B cell (primary cell): ENCODE data around the gene CDH2. TPM values are rescaled to one million over a fixed set of nuclear protein-coding genes. Genes with fewer than 3 reads are reported as not detected.

Experiments used
- ATAC-seq: fragments of 200-7000 bp; cut with Tn5 transposase; one replicate; pipeline ENCODE4 v1.10.0; 2021; ENCODE audit warnings: low read depth, mild to moderate bottlenecking, moderate number of reproducible peaks, moderate library complexity
- CTCF ChIA-PET: fragments of 350-600 bp; sonication (Branson Sonifier 250); formaldehyde crosslinking; loops from one replicate; lab custom pipeline; 2021; ENCODE audit warnings: antibody characterized with exemption, inconsistent platforms; lab: Charles Lee
- POLR2A ChIA-PET: fragments of 350-600 bp; sonication (Branson Sonifier 250); formaldehyde crosslinking; loops from one replicate; lab custom pipeline; 2021; ENCODE audit warnings: antibody characterized with exemption; lab: Charles Lee
- DNase-seq: peaks from one replicate; pipeline ENCODE4 v3.0.0; 2013
- H2AFZ ChIP-seq: 2 replicates; pipeline ENCODE4 v1.6.1; 2012; ENCODE audit warnings: mild to moderate bottlenecking, low read depth, low read length; ENCODE audit not compliant: insufficient read depth, poor library complexity, severe bottlenecking
- H3K27ac ChIP-seq, 2 donors: 1 replicate in 1 of 2; 2 replicates in 1 of 2; pipeline ENCODE4 v1.5.1; 2012 to 2013; ENCODE audit warnings: low read length in 2 of 2, mild to moderate bottlenecking in 2 of 2, moderate library complexity in 1 of 2
- H3K27me3 ChIP-seq, 4 experiments: fragments of 200-600 bp in 1 of 4; sonication (generic) in 1 of 4; replicated peaks in 1 of 4; 1 replicate in 2 of 4; 2 replicates in 2 of 4; pipeline versions ENCODE4 v1.6.1 to v1.7.0; 2013 to 2016; ENCODE audit warnings: low read length in 3 of 4, mild to moderate bottlenecking in 2 of 4, mixed read lengths in 1 of 4, moderate library complexity in 1 of 4; ENCODE audit not compliant: insufficient read depth in 4 of 4, control insufficient read depth in 3 of 4; ENCODE audit errors: control extremely low read depth in 1 of 4
- H3K36me3 ChIP-seq, 2 experiments: replicated peaks in 1 of 2; 1 replicate in 1 of 2; 2 replicates in 1 of 2; pipeline versions ENCODE4 v1.6.1 to v1.7.1; 2013; ENCODE audit warnings: low read length in 1 of 2; ENCODE audit not compliant: insufficient read depth in 2 of 2, control insufficient read depth in 1 of 2; ENCODE audit errors: control extremely low read depth in 1 of 2, extremely low read depth in 1 of 2
- H3K4me1 ChIP-seq, 2 donors: fragments of 200-600 bp in 1 of 2; sonication (generic) in 1 of 2; 1 replicate in 1 of 2; 2 replicates in 1 of 2; pipeline versions ENCODE4 v1.5.1 to v1.6.1; 2013 to 2017; ENCODE audit warnings: low read length in 2 of 2; ENCODE audit not compliant: control insufficient read depth in 2 of 2, insufficient read depth in 2 of 2
- H3K4me2 ChIP-seq: replicated peaks from 2 replicates; pipeline ENCODE3; 2012; ENCODE audit warnings: mild to moderate bottlenecking, low read depth, low read length; ENCODE audit not compliant: poor library complexity, severe bottlenecking
- H3K4me3 ChIP-seq, 5 experiments: fragments of 200-600 bp in 1 of 5; sonication (generic) in 1 of 5; 1 replicate in 3 of 5; 2 replicates in 2 of 5; pipeline versions ENCODE4 v1.5.1 to v1.7.0; 2011 to 2016; ENCODE audit warnings: low read length in 4 of 5, mild to moderate bottlenecking in 4 of 5, low read depth in 2 of 5, control low read depth in 1 of 5, moderate library complexity in 1 of 5; ENCODE audit not compliant: insufficient read depth in 1 of 5; ENCODE audit errors: control extremely low read depth in 1 of 5, extremely low read depth in 1 of 5
- H3K79me2 ChIP-seq: fragments of 200-600 bp; sonication (generic); one replicate; pipeline ENCODE4 v1.6.0; 2016; ENCODE audit warnings: low read length; ENCODE audit not compliant: control insufficient read depth, insufficient read depth
- H3K9ac ChIP-seq: fragments of 200-600 bp; sonication (generic); 2 replicates; pipeline ENCODE4 v1.6.1; 2017; ENCODE audit warnings: mild to moderate bottlenecking, low read length, moderate library complexity
- H3K9me3 ChIP-seq, 3 donors: one replicate each; pipeline versions ENCODE4 v1.6.1 to v1.7.1; 2013; ENCODE audit warnings: low read length in 2 of 3; ENCODE audit not compliant: control insufficient read depth in 2 of 3, insufficient read depth in 1 of 3; ENCODE audit errors: control extremely low read depth in 1 of 3
- H4K20me1 ChIP-seq: 2 replicates; pipeline ENCODE4 v1.6.0; 2012; ENCODE audit warnings: mild to moderate bottlenecking, low read length; ENCODE audit not compliant: insufficient read depth, control insufficient read depth, poor library complexity, severe bottlenecking
- H3K27ac Mint-ChIP-seq: one replicate; pipeline ENCODE4 v1.8.0; 2021; ENCODE audit warnings: mixed read lengths
- H3K27me3 Mint-ChIP-seq: one replicate; pipeline ENCODE4 v1.8.0; 2021; ENCODE audit warnings: mixed read lengths
- H3K4me1 Mint-ChIP-seq: one replicate; pipeline ENCODE4 v1.8.0; 2021; ENCODE audit warnings: mixed read lengths
- H3K4me3 Mint-ChIP-seq: one replicate; pipeline ENCODE4 v1.8.0; 2021; ENCODE audit warnings: mixed read lengths
- H3K9me3 Mint-ChIP-seq: one replicate; pipeline ENCODE4 v1.8.0; 2022; ENCODE audit warnings: mixed read lengths; ENCODE audit not compliant: insufficient read depth
- CTCF ChIP-seq: fragments of 200-600 bp; IDR thresholded peaks from one replicate; pipeline ENCODE4 v1.8.0; 2022; ENCODE audit warnings: antibody characterized with exemption, mild to moderate bottlenecking
- EZH2 ChIP-seq: IDR thresholded peaks from 2 replicates; pipeline ENCODE4 v1.6.1; 2012; ENCODE audit warnings: borderline replicate concordance, low read depth, mild to moderate bottlenecking, moderate library complexity, low read length; ENCODE audit not compliant: insufficient read depth, poor library complexity, severe bottlenecking
- WGBS: methylation state at CpG from one replicate; pipeline ENCODE4 v1.1.5; 2013; ENCODE audit warnings: missing lambda C conversion rate; ENCODE audit not compliant: insufficient coverage; 5-methylcytosine and 5-hydroxymethylcytosine counted together
- intact Hi-C: fragments of 100-400 bp; cut with micrococcal nuclease; formaldehyde crosslinking; loops from one replicate; pipeline ENCODE4 v1.10.0; 2022
- polyA plus RNA-seq: library from polyadenylated mRNA; depleted of rRNA; stranded (reverse); fragments of >200 nt; gene quantifications from 2 replicates; pipeline ENCODE4 v1.2.3, GENCODE V29; 2012
- total RNA-seq, 2 donors: library from RNA; stranded (reverse); fragments of 120-200 nt in 1 of 2; gene quantifications; 1 replicate in 1 of 2; 2 replicates in 1 of 2; pipeline versions ENCODE4 v1.2.3 to v1.2.4, GENCODE V29; 2013 to 2022

The CDH2 gene
- total and polyA plus RNA-seq, 2 donors (not counting 1 experiment from before 2014, with no cell fraction given), result not detected

GRCh38 chr18:28062443-28062842 is 114.5 kb downstream of the CDH2 start:
- intact Hi-C loops, result no loop called here

GRCh38 chr18:28059861-28060260 is 117.1 kb downstream of the CDH2 start:
- POLR2A ChIA-PET, result no interaction called here
- 87% methylated on average over 2 of the region's 3 CpGs for whole genome bisulfite sequencing
- H3K27ac Mint-ChIP-seq, result no peak overlapping the region
- H3K4me1 ChIP-seq, result no peaks in the 10 kb centered on the region
- H2AFZ ChIP-seq, result no peak overlapping the region
- intact Hi-C loops, result no loop called here
- no peaks in the 10 kb centered on the region for H3K27me3 Mint-ChIP-seq
- no peak overlapping the region for H3K9ac ChIP-seq
- no peaks in the 10 kb centered on the region for H4K20me1 ChIP-seq
- ATAC-seq, result no peak
- H3K36me3 ChIP-seq, result no peaks in the 10 kb centered on the region
- no peaks in the 10 kb centered on the region for H3K27me3 ChIP-seq
- no peaks in the 10 kb centered on the region for H3K79me2 ChIP-seq
- H3K4me1 Mint-ChIP-seq, result no peaks in the 10 kb centered on the region
- H3K4me3 ChIP-seq, result no peak overlapping the region
- H3K4me3 Mint-ChIP-seq, result no peak overlapping the region
- DNase-seq, result no peak
- no peak overlapping the region for H3K27ac ChIP-seq
- no peak overlapping the region for H3K4me2 ChIP-seq
- CTCF ChIA-PET, result no interaction called here
- no peaks in the 10 kb centered on the region for H3K9me3 ChIP-seq
- TF ChIP-seq EZH2 (no peak), CTCF (no peak)
- peaks cover 6% of the 10 kb centered on the region for H3K9me3 Mint-ChIP-seq

More at GRCh38 chr18:28062443-28062842, 114.5 kb downstream of the CDH2 start:
- no peak overlapping the region for H2AFZ ChIP-seq
- Mint-ChIP-seq H3K27me3 (no peaks in the 10 kb centered on the region), H3K4me3 (no peak overlapping the region), H3K4me1 (no peaks in the 10 kb centered on the region), H3K27ac (no peak overlapping the region), H3K9me3 (peaks cover 6% of the 10 kb centered on the region)
- no peaks in the 10 kb centered on the region for H3K9me3 ChIP-seq
- H3K79me2 ChIP-seq, result no peaks in the 10 kb centered on the region
- no peak for DNase-seq
- no peaks in the 10 kb centered on the region for H3K27me3 ChIP-seq
- H3K4me2 ChIP-seq, result no peak overlapping the region
- CTCF ChIA-PET, result no interaction called here
- no peak overlapping the region for H3K27ac ChIP-seq
- POLR2A ChIA-PET, result no interaction called here
- no peaks in the 10 kb centered on the region for H4K20me1 ChIP-seq
- no peak overlapping the region for H3K9ac ChIP-seq
- WGBS, result 100% methylated on average over 1 of the region's 4 CpGs
- TF ChIP-seq CTCF (no peak), EZH2 (no peak)
- H3K4me3 ChIP-seq, result no peak overlapping the region
- no peak for ATAC-seq
- H3K4me1 ChIP-seq, result no peaks in the 10 kb centered on the region
- H3K36me3 ChIP-seq, result no peaks in the 10 kb centered on the region
